COLO668 (cell line): ENCODE data around the gene BOK.

Experiments
- DNase-seq: peaks from one replicate; lab custom pipeline; 2025; ENCODE audit not compliant: unreplicated experiment; lab: John Stamatoyannopoulos, UW

The BOK gene

GRCh38 chr2:241538838-241539615 is 19.5 kb upstream of the BOK start:
- DNase-seq, result no peak

- DNase-seq, result no peak
Observed at GRCh38 chr2:241539616-241540374, 18.8 kb upstream of the BOK start.

GRCh38 chr2:241540401-241540770 is 18.2 kb upstream of the BOK start:
- no peak for DNase-seq

- peak; percentile 72 for DNase-seq
Observed at GRCh38 chr2:241540771-241541561, 17.6 kb upstream of the BOK start.

GRCh38 chr2:241541564-241542277 is 16.8 kb upstream of the BOK start:
- no peak for DNase-seq

GRCh38 chr2:241542278-241542605 is 16.3 kb upstream of the BOK start:
- DNase-seq, result no peak

GRCh38 chr2:241545106-241545505 is 13.4 kb upstream of the BOK start:
- no peak for DNase-seq

- DNase-seq, result no peak
Observed at GRCh38 chr2:241545523-241546473, 12.7 kb upstream of the BOK start.

- no peak for DNase-seq
Observed at GRCh38 chr2:241546771-241547498, 11.6 kb upstream of the BOK start.

GRCh38 chr2:241547781-241548450 is 10.6 kb upstream of the BOK start:
- DNase-seq, result no peak

GRCh38 chr2:241548451-241548835 is 10.1 kb upstream of the BOK start:
- DNase-seq, result no peak

- no peak for DNase-seq
Observed at GRCh38 chr2:241550616-241551580, 7.6 kb upstream of the BOK start.

GRCh38 chr2:241551599-241551997 is 6.9 kb upstream of the BOK start:
- DNase-seq, result no peak

- DNase-seq, result no peak
Observed at GRCh38 chr2:241551998-241552737, 6.4 kb upstream of the BOK start.

- DNase-seq, result no peak
Observed at GRCh38 chr2:241553512-241553830, 5.1 kb upstream of the BOK start.

- DNase-seq, result no peak
Observed at GRCh38 chr2:241553981-241554380, 4.6 kb upstream of the BOK start.

- DNase-seq, result no peak
Observed at GRCh38 chr2:241554610-241555322, 3.8 kb upstream of the BOK start.
